Measurements from ENCODE around the gene GJD4. TPM values are rescaled to one million over a fixed set of nuclear protein-coding genes. Genes with fewer than 3 reads are reported as not detected.

GJD4 gene
- total RNA-seq, 6 experiments from 2014 or later: not detected

DNA sequence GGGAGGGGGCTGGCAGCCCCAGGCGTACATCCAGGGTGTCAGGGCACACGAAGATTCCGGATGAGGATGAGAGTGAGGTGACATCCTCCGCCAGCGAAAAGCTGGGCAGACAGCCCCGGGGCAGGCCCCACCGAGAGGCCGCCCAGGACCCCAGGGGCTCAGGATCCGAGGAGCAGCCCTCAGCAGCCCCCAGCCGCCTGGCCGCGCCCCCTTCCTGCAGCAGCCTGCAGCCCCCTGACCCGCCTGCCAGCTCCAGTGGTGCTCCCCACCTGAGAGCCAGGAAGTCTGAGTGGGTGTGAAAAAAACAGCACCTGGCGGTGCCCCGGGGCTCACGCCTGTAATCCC, 3.2 kb downstream of the GJD4 start:
- H3K27ac Mint-ChIP-seq: no peak overlapping the region
- peaks cover 56% of the 10 kb centered on the region for H3K27me3 Mint-ChIP-seq (ENCODE audit: insufficient read depth)
- no peak for DNase-seq
- H3K36me3 Mint-ChIP-seq (ENCODE audit: low read depth): no peaks in the 10 kb centered on the region; the same call in 1 of the 2 replicates
- no peaks in the 10 kb centered on the region; the same call in 1 of the 2 replicates for H3K9me3 Mint-ChIP-seq
- peaks cover 5% of the 10 kb centered on the region; the same call in 1 of the 2 replicates for H3K4me1 Mint-ChIP-seq (ENCODE audit: low read depth)
- H3K4me3 Mint-ChIP-seq: no peak overlapping the region; the same call in 1 of the 2 replicates
- no peak for TF ChIP-seq CTCF (IDR thresholded peaks at IDR 0.05)

GRCh38 chr10:35611750-35612149, 6.6 kb downstream of the GJD4 start:
- no peaks in the 10 kb centered on the region; the same call in 1 of the 2 replicates for H3K36me3 Mint-ChIP-seq (ENCODE audit: low read depth)
- H3K4me3 Mint-ChIP-seq: no peak overlapping the region
- peaks cover 52% of the 10 kb centered on the region for H3K27me3 Mint-ChIP-seq (ENCODE audit: insufficient read depth)
- TF ChIP-seq CTCF (IDR thresholded peaks at IDR 0.05): peak; percentile 21; the same call in 1 of the 2 replicates
- peaks cover under 1% of the 10 kb centered on the region; the same call in 1 of the 2 replicates for H3K4me1 Mint-ChIP-seq (ENCODE audit: low read depth)
- no peak overlapping the region for H3K27ac Mint-ChIP-seq
- H3K9me3 Mint-ChIP-seq: no peaks in the 10 kb centered on the region; the same call in 1 of the 2 replicates
- no peak for DNase-seq

GRCh38 chr10:35612385-35613106, 7.4 kb downstream of the GJD4 start:
- H3K27me3 Mint-ChIP-seq (ENCODE audit: insufficient read depth): peaks cover 51% of the 10 kb centered on the region
- no peak for DNase-seq
- H3K36me3 Mint-ChIP-seq (ENCODE audit: low read depth): no peaks in the 10 kb centered on the region; the same call in 1 of the 2 replicates
- H3K4me3 Mint-ChIP-seq: no peak overlapping the region
- no peaks in the 10 kb centered on the region; the same call in 1 of the 2 replicates for H3K9me3 Mint-ChIP-seq
- no peaks in the 10 kb centered on the region for H3K4me1 Mint-ChIP-seq (ENCODE audit: low read depth)
- no peak for TF ChIP-seq CTCF (IDR thresholded peaks at IDR 0.05)
- no peak overlapping the region for H3K27ac Mint-ChIP-seq

DNA sequence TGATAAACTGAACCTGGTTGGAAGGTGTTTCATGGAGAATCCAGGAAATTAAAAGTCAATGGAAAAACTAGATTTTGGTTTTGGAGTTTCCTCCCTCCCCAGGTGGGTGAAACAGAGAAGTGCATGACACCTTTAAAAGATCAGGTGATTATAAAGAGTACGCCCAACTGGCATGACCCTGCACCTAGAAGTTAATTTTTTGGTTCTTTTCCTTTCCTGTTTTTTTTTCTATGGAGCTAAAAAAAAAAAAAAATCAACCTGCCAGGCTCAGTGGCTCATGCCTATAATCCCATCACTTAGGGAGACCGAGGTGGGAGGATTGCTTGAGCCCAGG, 7.9 kb downstream of the GJD4 start:
- no peak for TF ChIP-seq CTCF (IDR thresholded peaks at IDR 0.05)
- peaks cover 50% of the 10 kb centered on the region for H3K27me3 Mint-ChIP-seq (ENCODE audit: insufficient read depth)
- H3K36me3 Mint-ChIP-seq (ENCODE audit: low read depth): no peaks in the 10 kb centered on the region; the same call in 1 of the 2 replicates
- H3K9me3 Mint-ChIP-seq: no peaks in the 10 kb centered on the region; the same call in 1 of the 2 replicates
- no peaks in the 10 kb centered on the region for H3K4me1 Mint-ChIP-seq (ENCODE audit: low read depth)
- no peak overlapping the region for H3K27ac Mint-ChIP-seq
- DNase-seq: no peak
- H3K4me3 Mint-ChIP-seq: no peak overlapping the region

DNA sequence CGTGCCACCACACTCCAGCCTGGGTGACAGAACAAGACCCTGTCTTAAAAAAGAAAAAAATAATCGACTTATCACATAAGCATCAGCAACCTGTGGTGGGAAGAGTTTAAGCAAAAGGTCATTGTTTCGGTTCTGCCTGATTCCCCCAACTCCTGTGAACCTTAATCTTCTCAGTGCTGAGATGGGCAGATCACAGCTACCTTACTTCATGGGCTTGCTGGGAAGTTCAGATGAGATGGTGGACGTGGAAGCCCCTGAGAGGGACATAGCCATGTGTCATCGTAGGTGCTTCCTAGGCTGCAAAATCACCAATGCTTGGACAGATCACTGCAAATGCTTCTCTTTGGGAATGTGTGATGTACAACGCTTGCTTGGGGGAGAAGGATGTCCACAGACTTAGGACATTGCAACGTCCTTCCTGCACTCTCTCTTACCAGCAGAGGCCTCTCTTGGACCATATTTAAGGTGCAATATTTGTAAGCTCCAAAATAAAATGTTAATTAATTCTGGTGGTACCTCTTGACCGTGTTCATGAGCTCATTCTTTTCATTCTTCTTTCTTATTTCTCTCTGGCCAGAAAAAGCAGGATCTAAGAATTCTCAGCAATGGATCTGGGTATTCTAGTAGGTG, 8.6 kb downstream of the GJD4 start:
- peak; percentile 11 for DNase-seq
- Mint-ChIP-seq H3K27me3 (ENCODE audit: insufficient read depth) (peaks cover 50% of the 10 kb centered on the region), H3K4me1 (ENCODE audit: low read depth) (no peaks in the 10 kb centered on the region), H3K4me3 (no peak overlapping the region), H3K27ac (no peak overlapping the region), H3K36me3 (ENCODE audit: low read depth) (no peaks in the 10 kb centered on the region; the same call in 1 of the 2 replicates), H3K9me3 (no peaks in the 10 kb centered on the region; the same call in 1 of the 2 replicates)
- TF ChIP-seq CTCF (IDR thresholded peaks at IDR 0.05): peak; percentile 52
